SK-N-MC (cell line): ENCODE measurements around the gene ASB2.
A peak's percentile ranks its signal among the peaks of the same experiment; 100 is the strongest.

Experiments used
- DNase-seq: peaks from one replicate; pipeline ENCODE4 v3.0.0-alpha.2; 2011; ENCODE audit warnings: low read depth, low spot score
- H3K27ac ChIP-seq: fragments of 200-600 bp; sonication (generic); 2 replicates; pipeline ENCODE4 v1.5.1; 2016; ENCODE audit warnings: mixed run types
- H3K36me3 ChIP-seq: fragments of 200-600 bp; sonication (generic); 2 replicates; pipeline ENCODE4 v1.6.1; 2017; ENCODE audit warnings: antibody characterized with exemption, low read length, mixed read lengths; ENCODE audit not compliant: insufficient read depth
- H3K4me3 ChIP-seq: fragments of 200-600 bp; sonication (generic); 2 replicates; pipeline ENCODE4 v1.5.1; 2016
- H3K9ac ChIP-seq: fragments of 200-600 bp; sonication (generic); 2 replicates; pipeline ENCODE4 v1.8.0; 2017; ENCODE audit warnings: mixed run types, mixed read lengths; ENCODE audit not compliant: insufficient read length
- H3K9me3 ChIP-seq: fragments of 200-600 bp; sonication (generic); 2 replicates; pipeline ENCODE4 v1.6.1; 2017; ENCODE audit warnings: low read depth, mild to moderate bottlenecking, antibody characterized with exemption, low read length, moderate library complexity, mixed read lengths
- EZH2 ChIP-seq: fragments of 200-600 bp; sonication (generic); IDR thresholded peaks from one replicate; pipeline ENCODE4 v1.6.1; 2017; ENCODE audit warnings: antibody characterized with exemption
- FOXP2 ChIP-seq: optimal IDR thresholded peaks from 2 replicates; pipeline ENCODE3; 2011; ENCODE audit warnings: mild to moderate bottlenecking, moderate library complexity; ENCODE audit not compliant: insufficient read depth; ENCODE audit errors: extremely low read length, control extremely low read depth
- POLR2AphosphoS5 ChIP-seq: IDR thresholded peaks from 2 replicates; pipeline ENCODE4 v1.6.1; 2012; ENCODE audit warnings: mild to moderate bottlenecking, low read depth, low read length, borderline replicate concordance

The ASB2 gene

DNA sequence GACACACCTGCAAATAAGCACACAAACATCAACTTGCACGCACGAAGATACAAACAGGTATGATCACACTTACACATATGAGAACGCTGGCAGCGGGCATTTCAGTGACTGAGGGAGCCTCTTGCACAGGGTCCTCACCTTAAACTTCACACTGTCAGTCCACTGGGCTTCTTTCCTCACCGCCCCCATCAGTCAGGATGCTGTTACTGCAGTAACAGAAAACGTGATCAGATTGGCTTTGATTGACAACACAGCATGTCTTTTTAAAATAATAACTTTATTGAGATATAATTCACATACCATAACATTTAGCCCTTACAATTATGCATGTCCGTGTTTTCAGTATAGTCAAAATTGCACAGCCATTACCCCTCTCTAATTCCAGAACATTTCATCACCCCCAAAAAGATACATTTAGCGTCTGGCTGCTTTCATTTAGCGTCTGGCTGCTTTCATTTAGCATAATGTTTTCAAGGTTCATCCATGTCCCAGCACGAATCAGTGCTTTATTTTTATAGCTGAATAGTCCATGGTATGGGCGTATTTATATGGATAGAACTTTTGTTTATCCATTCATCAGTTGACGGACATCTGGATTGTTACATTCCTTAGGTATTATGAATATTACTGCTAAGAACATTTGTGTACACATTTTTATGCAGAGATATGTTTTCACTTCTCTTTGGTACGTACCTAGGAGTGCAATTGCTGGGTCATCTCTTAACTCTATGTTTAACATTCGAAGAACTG lies 29.1 kb upstream of the ASB2 start:
- no peak overlapping the region for H3K9ac ChIP-seq
- no peaks in the 10 kb centered on the region for H3K9me3 ChIP-seq
- no peaks in the 10 kb centered on the region for H3K36me3 ChIP-seq
- H3K4me3 ChIP-seq: no peak overlapping the region
- TF ChIP-seq EZH2 (no peak), FOXP2 (no peak), POLR2AphosphoS5 (no peak)
- H3K27ac ChIP-seq: no peak overlapping the region
- DNase-seq: no peak

DNA sequence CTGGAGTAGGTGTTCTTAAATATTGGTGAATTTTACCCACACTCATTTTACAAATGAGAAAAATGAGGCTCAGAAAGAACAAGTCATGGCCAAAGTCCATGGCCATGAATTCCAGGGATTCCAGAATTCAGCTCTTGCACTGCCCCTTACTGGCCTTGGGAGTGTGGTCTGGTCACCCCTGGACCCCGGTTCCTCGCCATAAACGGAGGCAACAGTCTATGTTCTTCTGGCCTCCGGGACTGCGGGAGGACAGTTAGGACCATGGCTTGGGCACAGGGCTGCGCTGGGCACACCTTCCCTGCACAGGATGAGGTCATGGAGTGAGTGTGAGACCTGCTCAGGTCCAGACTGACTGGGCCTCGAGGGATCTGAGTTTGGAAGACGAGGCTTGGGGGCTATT lies 27.6 kb upstream of the ASB2 start:
- Histone ChIP-seq H3K27ac (no peak overlapping the region), H3K9ac (no peak overlapping the region), H3K4me3 (no peak overlapping the region), H3K9me3 (no peaks in the 10 kb centered on the region), H3K36me3 (no peaks in the 10 kb centered on the region)
- TF ChIP-seq POLR2AphosphoS5 (no peak), FOXP2 (no peak), EZH2 (no peak)
- DNase-seq: no peak

DNA sequence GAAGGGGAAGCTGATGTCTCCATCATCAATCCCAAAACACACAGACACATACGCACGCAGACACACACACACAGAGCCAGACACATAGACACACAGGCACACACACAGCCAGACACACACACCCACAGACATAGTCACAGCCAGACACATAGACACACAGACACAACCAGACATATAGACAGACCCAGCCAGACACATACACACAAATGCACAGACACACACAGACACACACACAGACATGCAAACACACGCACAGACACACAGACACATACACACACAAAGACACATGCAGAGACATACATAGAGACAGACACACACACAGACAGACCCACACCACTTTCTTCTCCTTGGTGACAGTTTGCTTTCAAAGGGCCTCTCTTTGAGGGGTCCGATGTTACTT lies 27.0 kb upstream of the ASB2 start:
- H3K9me3 ChIP-seq: no peaks in the 10 kb centered on the region
- no peak overlapping the region for H3K4me3 ChIP-seq
- no peak for TF ChIP-seq POLR2AphosphoS5
- no peak for TF ChIP-seq FOXP2
- TF ChIP-seq EZH2: no peak
- H3K36me3 ChIP-seq: no peaks in the 10 kb centered on the region
- DNase-seq: no peak
- H3K9ac ChIP-seq: no peak overlapping the region
- H3K27ac ChIP-seq: no peak overlapping the region

DNA sequence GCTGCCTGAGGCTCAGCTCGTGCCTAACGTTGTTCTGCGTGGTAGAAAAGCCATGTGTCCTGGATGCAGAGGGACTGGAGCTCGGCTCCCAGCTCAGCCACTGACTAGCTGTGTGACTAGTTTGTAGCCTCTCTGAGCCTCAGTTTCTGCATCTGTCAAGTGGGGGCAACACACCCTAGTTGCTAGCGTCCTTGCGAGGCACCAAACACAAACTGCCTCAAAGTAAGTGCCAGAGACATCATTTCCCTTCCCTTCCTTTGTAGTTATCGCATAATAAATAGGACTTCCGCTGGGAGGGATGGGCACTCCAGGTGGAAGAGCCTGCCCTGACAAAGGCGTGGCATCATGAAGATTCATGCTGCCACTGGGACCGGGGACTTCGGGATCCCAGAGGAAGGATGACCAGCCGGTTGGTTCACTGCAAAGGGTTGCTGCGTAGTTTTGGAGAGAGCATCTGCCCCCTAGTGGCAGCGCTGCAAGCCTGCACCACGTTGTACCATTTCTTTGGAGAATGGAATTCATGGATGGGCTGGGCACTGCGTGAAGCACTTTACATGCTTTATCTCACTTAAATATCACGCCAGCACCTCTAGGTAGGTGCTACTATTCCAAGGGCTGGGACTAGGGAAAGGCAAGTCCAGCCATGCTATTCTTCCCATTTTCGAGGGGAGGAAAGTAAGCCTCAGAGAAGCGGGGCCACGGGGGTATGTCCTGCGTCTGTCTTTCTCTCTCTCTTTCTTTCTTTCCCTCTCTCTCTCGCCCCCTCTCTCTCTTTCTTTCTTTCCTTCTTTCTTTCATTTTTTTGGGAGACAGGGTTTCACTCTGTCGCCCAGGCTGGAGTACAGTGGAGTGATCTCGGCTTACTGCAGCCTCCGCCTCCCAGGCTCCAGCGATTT lies 25.4 kb upstream of the ASB2 start:
- TF ChIP-seq POLR2AphosphoS5: no peak
- no peak for TF ChIP-seq EZH2
- no peak for TF ChIP-seq FOXP2
- no peak overlapping the region for H3K27ac ChIP-seq
- H3K36me3 ChIP-seq: no peaks in the 10 kb centered on the region
- peak overlapping the region; percentile 38; the same call in 1 of the 2 replicates for H3K4me3 ChIP-seq
- DNase-seq: no peak
- H3K9ac ChIP-seq: peak overlapping the region; percentile 33
- H3K9me3 ChIP-seq: no peaks in the 10 kb centered on the region

DNA sequence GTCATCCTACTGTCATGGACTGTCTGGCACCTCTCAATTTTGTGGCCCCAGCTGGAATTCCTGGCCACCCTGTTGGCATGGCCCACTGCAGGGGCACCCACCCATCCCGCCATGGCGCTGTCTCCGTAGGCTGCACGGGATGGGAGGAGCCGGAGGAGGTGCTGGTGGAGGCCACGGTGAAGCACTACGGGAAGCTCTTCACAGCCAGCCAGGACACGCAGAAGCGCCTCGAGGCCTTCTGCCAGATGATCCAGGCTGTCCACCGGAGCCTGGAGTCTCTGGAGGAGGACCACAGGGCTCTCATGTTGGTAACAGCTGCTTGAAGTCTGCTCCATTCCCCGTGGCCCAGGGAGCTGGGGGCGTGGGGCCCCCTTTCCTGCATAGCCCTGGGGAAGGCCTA lies 24.6 kb upstream of the ASB2 start:
- no peaks in the 10 kb centered on the region for H3K9me3 ChIP-seq
- H3K36me3 ChIP-seq: no peaks in the 10 kb centered on the region
- peak overlapping the region; percentile 18; the same call in 1 of the 2 replicates for H3K4me3 ChIP-seq
- peak overlapping the region; percentile 33 for H3K9ac ChIP-seq
- no peak for TF ChIP-seq FOXP2
- H3K27ac ChIP-seq: no peak overlapping the region
- no peak for DNase-seq

DNA sequence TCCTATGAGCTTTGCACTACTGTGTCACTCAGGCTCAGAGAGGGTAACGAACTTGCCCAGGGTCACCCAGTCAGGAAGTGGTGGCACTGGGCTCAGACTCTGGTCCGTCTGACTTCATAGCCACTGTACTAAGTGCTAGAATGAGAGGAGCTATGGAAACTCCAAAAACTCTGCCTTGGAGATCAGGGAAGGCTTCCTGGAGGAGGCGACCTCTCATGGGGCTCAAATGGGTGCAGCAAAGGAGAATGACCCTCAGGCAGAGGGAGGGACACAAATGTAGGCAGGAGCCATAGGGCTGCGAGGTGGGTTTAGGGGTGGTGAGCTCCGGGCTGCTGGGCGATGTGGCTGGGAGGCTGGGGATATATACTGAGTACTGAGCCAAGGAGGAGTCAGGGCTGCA lies 23.9 kb upstream of the ASB2 start:
- no peak for DNase-seq
- TF ChIP-seq FOXP2: no peak
- Histone ChIP-seq H3K9ac (no peak overlapping the region), H3K4me3 (no peak overlapping the region), H3K27ac (no peak overlapping the region), H3K36me3 (no peaks in the 10 kb centered on the region), H3K9me3 (no peaks in the 10 kb centered on the region)

DNA sequence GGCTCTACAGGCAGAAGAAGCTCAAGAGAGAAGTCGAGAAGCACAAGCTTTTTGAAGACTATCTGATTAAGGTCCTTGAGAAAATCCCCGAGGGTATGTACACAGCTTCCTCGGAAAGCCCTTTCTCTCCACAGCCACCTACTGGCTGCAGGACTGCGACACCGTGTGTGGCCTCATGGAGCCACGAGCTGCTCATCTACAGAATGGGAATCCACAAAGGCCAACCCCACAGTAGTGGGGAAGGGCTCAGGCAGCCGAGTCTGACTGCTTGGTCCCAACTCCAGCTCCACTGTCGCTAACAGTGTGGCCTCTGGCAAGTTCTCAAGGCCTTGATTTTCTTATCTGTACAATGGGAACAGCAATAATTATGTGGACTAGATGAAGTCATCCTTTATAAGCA lies 23.2 kb upstream of the ASB2 start:
- DNase-seq: no peak
- Histone ChIP-seq H3K36me3 (no peaks in the 10 kb centered on the region), H3K4me3 (no peak overlapping the region), H3K9ac (no peak overlapping the region), H3K27ac (no peak overlapping the region), H3K9me3 (no peaks in the 10 kb centered on the region)
- TF ChIP-seq FOXP2: no peak
- TF ChIP-seq POLR2AphosphoS5: no peak
- TF ChIP-seq EZH2: no peak

DNA sequence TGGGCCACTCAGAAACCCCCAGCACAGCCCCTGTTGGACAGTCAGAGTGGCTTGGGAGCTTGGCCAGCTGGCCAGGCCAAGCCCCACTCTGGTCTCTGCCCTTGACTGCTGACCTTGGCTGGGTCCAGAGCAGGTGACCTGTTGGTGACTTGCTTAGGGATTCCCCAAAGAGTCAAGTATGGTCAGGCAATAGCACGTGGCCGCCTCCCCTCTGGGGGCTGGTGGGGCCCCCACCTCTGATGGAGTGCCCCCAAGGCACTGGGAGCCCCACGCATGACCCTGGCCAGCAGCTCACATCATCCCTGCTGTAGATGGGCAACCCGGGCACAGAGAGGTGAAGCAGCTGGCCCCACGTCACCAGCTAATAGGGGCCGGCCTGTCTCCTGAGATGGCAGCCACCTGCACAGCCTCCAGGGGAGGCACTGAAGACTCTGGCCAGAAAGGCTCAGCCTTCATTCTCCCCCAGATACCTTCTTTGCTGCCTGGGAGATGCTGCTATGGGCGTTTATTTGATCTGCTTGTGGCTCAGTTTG lies 22.6 kb upstream of the ASB2 start:
- TF ChIP-seq FOXP2: no peak
- no peak for TF ChIP-seq POLR2AphosphoS5
- no peak for TF ChIP-seq EZH2
- Histone ChIP-seq H3K4me3 (no peak overlapping the region), H3K9ac (no peak overlapping the region), H3K27ac (no peak overlapping the region), H3K9me3 (no peaks in the 10 kb centered on the region), H3K36me3 (no peaks in the 10 kb centered on the region)
- no peak for DNase-seq
